ENCODE data around the gene ENO2. TPM values are rescaled to one million over a fixed set of nuclear protein-coding genes. Genes with fewer than 3 reads are reported as not detected.
A peak's percentile ranks its signal among the peaks of the same experiment; 100 is the strongest.

ENO2 gene
- polyA plus RNA-seq, 5 donors: 9.0 to 17.8 (median 14.9) TPM

DNA sequence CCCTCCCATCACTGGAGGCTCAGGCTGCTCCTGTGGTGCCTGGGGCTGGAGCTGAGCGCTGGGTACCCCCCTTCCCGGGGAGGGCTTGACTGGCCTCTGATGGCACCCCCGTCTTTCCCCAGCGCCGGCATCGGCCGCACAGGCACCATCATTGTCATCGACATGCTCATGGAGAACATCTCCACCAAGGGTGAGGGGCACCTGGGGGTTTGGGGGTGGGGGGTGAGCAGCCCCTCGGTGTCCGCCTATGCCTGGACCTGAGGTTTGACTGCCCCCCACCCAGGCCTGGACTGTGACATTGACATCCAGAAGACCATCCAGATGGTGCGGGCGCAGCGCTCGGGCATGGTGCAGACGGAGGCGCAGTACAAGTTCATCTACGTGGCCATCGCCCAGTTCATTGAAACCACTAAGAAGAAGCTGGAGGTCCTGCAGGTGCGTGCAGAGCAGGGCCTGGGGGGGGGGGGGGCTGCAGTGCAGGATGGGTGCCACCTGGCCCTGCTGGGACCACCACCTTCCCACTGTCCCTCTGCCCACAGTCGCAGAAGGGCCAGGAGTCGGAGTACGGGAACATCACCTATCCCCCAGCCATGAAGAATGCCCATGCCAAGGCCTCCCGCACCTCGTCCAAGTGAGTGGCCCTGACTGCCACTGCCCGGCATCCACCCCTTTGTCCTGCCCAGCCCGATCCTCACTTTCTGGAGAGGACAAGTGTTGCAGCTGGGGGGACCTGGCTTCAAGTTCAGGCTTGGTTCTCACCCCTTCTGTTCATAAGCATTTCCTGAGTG is 45.6 kb downstream of the ENO2 start:
- DNase-seq: no peak

- no peak for DNase-seq
These were observed 46.4 kb downstream of the ENO2 start for GRCh38 chr12:6960593-6961277.

DNA sequence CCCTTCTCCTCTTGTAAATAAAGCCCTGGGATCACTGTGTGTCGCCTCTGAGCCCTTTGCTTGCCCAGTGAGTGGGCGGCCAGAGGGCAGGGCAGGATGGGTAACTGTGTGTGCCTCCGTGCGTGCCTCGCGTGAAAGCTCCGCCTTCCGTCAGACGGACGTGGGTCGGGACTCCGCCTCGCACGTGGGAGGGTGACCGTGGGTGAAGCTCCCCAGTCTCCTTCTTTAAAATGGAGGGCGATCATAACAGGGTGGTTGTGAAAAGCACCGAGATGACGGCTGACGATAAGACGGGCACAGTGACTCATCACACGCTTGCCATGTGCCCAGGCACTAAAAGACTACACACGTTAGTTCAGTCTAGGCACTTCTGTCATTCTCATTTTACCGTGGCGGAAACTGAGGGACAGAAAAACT is 46.9 kb downstream of the ENO2 start:
- no peak for DNase-seq

DNA sequence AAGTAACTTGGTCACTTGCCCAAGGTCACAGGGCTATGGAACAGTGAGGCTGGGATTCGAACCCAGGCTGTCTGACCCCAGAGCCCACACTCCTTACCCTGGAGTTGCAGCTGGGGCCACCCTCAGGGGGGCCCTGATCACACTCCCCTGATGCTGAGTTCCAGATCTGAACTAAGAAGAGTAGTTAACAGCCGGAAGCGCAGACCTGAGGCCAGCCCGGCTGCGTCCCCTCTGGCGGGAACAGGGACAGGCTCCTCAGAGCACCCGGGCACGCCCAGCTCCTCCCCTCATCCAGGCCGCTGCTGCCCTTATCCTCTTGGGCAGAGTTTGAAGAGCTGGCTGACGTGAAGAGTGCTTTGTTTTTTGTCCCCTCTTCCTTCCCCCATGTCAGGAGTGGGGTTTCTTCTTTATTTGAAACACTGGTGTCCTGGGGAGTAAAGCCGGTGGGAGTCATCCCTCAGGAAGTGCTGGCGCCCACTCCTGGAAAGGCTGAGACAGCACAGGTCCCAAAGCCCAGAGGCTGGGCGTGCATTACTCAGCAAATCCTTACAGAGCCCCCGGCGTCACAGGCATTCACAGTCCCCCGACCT is 47.4 kb downstream of the ENO2 start:
- no peak for DNase-seq

DNA sequence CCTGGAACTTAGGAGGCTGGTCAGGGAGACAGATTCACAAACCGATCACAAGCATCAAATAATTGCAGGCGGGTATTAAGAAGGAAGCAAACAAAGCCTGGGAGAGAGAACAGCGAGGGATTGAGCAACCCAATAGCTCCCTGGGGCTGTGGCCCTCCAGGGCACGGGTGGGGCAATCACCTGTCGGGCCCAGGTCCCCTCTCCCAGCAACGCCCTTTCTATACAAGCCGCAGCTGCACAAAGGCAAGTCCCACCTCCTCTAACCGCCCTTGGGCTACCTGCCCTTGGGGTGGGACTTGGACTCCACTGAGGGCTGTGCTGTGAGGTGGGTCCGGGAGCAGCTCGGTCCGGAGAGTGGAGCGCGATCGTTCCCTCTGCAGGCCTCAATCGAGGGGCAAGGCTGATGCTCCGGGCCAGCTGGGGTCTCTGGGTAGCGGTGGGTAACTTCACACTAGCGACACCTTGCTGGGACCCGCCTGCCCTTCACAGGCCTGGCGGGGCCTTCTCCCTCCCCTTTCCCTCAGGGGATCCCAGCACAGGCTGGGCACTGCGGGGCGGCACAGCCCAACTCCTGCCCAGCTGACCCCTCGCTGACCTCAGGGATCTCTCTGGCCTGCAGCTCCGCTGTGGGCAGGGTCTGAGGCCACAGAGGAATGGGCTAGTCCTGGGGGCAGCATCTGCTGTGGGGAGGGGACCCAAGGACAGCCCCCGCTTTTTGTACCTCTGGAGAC is 48.1 kb downstream of the ENO2 start:
- no peak for DNase-seq

DNA sequence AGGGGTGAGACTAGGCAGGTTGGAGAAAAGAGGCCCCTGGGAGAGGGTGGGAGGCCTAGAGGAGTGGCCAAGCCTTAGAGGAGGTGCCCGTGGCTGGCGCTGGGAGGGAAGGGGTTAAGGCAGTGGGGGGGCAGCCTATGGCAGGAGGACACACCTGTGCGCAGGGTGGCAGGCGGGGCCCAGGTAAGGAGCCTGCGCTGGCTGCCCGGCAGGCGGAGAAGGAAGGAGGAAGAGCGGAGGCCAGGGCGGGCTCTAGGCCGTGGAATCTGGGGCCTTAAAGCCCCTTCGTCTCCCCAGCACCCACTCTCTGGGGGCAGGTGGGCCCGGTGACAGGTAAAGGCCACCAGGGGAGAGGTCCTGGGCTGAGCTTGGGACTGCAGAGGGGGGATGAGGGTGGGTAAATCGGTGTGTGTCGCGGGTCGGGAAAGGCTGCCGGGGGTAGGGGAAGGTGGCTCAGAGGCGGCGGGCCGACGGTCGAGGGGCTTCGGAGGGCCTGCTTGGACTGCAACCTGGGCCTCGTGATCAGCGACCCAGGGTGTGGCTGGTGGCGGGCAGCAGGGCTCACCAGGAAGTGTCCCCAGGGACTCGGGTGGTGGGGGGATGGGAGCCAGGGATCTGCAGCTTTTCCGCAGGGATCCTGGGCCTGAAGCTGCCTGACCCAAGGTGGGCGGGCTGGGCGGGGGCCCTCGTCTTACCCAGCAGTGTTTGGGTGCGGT is 48.8 kb downstream of the ENO2 start:
- peak; percentile 51 to 62 for DNase-seq

GRCh38 chr12:6963791-6964413 is 49.5 kb downstream of the ENO2 start:
- DNase-seq: no peak

DNA sequence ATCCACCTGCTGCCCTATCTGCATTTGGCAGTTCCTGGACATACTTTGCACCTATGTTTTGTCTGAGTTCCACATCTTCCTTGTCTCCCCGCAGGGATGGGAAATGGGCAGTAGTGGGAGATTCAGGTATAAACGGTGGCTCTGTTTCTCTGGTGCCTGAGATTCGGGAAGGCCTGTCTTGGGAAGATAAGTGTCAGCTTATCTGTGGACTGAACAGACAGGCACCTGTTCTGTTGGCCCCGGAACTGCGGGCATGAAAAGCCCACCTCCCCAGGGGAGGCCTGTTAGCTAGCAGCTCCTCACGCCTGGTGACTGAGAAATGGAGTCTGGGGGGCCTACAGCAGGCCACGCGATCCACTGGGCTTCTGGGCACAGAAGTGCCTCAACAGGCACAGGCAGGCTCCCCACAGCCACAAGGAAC is 50.2 kb downstream of the ENO2 start:
- no peak for DNase-seq

DNA sequence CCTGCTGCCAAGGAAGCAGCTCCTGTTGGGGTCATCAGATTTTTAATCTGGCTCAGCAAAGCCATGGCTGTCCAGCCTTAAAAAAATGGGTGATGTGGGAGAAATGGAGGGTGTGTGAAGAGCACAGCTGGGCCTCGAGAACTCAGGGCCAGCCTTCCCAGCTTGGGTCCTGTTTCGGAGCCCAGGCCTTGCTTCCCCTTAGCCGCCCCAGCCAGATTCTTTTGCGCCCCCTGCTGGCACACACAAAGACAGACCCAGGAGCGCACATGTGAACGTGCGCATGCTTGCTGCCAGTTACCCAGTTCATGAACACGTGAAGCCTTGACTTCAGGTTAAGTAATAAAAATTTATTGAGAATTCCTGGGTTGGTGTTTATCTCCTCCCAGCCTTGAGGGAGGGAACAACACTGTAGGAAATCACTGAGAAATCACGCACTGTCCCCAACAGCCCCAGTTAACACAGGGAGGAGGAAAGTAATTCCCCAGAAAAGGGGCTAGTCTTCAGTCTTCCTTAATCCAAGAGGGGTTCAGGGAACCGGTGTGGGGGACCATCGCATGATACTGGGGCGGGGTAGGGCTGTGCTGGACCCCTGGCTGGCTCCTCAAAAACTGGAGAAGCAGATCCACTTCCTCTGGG is 50.8 kb downstream of the ENO2 start:
- DNase-seq: peak; percentile 79 to 84

DNA sequence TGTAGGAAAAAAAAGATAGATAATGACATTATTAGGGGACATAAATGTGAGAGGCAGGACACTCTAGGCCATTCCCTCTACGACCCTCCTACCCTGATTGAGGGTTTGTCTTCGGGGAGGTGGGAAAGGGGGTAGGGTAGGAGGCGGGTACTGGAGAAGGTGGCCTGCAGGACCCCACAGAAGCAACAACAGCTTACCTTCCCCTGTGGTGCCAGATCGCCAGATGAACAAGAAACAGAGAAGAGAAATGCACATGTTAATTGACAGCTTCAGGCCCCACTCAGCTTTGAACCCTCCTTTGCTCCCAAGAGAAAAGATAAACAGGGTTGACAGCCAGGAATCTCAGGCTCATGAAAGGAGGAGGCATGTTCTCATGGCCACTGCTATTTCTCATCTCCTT is 51.3 kb downstream of the ENO2 start:
- no peak for DNase-seq

GRCh38 chr12:6966351-6966750 is 52.0 kb downstream of the ENO2 start:
- DNase-seq: no peak

DNA sequence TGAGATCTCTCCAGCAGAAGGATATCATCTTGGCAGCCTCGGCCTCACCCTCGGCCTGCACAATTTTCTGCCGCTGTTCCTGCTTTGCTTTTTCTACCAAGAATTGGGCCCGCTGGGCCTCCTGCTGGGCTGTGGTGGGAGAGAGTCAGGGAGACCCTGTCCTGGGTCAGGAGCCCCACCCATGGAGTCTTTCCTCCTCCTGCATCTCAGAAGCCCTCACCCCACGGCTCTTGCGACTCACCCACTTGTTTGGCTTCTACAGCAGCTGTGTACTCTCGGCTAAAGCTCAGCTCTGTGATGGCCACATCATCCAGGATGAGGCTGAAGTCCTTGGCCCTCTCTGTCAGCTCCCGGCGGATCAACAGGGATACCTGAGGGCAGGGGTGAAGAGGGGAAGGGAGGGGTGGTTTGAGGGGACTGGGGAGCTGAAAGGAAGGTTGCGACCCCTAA is 53.3 kb downstream of the ENO2 start:
- DNase-seq: no peak

DNA sequence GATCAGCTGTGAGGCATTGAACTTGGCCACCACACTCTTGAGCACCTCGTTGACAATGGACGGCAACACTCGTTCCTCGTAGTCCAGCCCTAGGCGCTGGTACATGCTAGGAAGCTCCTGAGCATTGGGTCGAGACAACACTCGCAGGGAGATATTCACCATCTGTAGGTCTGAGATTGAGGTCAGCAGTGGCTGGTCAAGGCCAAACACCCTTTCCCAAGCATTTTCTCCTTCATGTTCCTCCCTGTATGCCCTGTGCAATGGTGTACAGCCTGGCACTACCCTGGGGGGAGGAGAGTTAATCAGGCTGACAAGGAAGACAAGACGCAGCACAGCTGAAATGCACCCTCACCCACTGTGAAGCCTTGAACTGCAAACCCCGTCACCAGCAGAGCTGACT is 54.0 kb downstream of the ENO2 start:
- no peak for DNase-seq

DNA sequence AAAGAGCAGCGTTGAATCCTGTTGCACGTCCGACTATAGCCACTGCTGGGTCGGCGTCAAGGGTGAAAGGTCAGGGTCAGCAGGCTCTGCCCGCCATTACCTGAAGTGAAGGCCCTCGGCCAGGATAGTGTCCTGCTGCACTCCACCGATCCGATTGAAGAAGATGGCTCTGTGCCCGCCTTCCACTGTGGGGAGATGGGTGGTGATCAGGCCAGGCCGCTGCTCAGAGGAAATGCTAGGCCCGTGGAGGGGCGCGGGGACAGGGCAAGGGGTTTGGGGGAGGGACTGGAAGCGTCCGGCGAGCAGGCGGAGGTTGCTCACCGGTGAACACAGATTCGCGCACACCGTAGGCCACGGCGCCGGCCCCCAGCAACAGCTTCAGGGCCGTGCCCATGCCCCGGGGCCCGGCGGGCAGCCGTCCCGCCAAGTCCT is 55.7 kb downstream of the ENO2 start:
- DNase-seq: no peak

Other genes with a start within 250 kb of the ENO2 start
- gene ZNF384, start 225.2 kb upstream of the ENO2 start, polyA plus RNA-seq (ENCODE audit: insufficient read depth in 1 of 5, insufficient read length in 5 of 5, low replicate concordance in 1 of 5): 10 to 100 TPM; 79.4 to 98.5 (median 86.1) TPM
- 10 to 100 TPM in 1 of 5 donors, 1 to 10 TPM in 4; 5.2 to 10.4 (median 6.7) TPM for gene PIANP, start 213.8 kb upstream of the ENO2 start, polyA plus RNA-seq (ENCODE audit: insufficient read depth in 1 of 5, insufficient read length in 5 of 5, low replicate concordance in 1 of 5)
- gene COPS7A, start 190.5 kb upstream of the ENO2 start, polyA plus RNA-seq (ENCODE audit: insufficient read depth in 1 of 5, insufficient read length in 5 of 5, low replicate concordance in 1 of 5): 10 to 100 TPM; 48.4 to 59.1 (median 56.3) TPM
- gene MLF2, start 161.4 kb upstream of the ENO2 start, polyA plus RNA-seq (ENCODE audit: insufficient read depth in 1 of 5, insufficient read length in 5 of 5, low replicate concordance in 1 of 5): 100 to 1,000 TPM; 147 to 203 (median 179) TPM
- 1,000 to 10,000 TPM in 1 of 5 donors, 100 to 1,000 TPM in 4; 621 to 1,050 (median 719) TPM for gene PTMS, start 148.2 kb upstream of the ENO2 start, polyA plus RNA-seq (ENCODE audit: insufficient read depth in 1 of 5, insufficient read length in 5 of 5, low replicate concordance in 1 of 5)
- 1 to 10 TPM; 1.3 to 2.9 (median 1.7) TPM for gene LAG3, start 142.1 kb upstream of the ENO2 start, polyA plus RNA-seq (ENCODE audit: insufficient read depth in 1 of 5, insufficient read length in 5 of 5, low replicate concordance in 1 of 5)
- gene CD4, start 125.1 kb upstream of the ENO2 start, polyA plus RNA-seq (ENCODE audit: insufficient read depth in 1 of 5, insufficient read length in 5 of 5, low replicate concordance in 1 of 5): 100 to 1,000 TPM in 1 of 5 donors, 10 to 100 TPM in 4; 73.5 to 108 (median 89.3) TPM
- gene GPR162, start 92.8 kb upstream of the ENO2 start, polyA plus RNA-seq (ENCODE audit: insufficient read depth in 1 of 5, insufficient read length in 5 of 5, low replicate concordance in 1 of 5): 10 to 100 TPM in 4 of 5 donors, 1 to 10 TPM in 1; 7.1 to 17.0 (median 12.1) TPM
- gene P3H3, start 86.2 kb upstream of the ENO2 start, polyA plus RNA-seq (ENCODE audit: insufficient read depth in 1 of 5, insufficient read length in 5 of 5, low replicate concordance in 1 of 5): 10 to 100 TPM; 14.5 to 40.9 (median 21.7) TPM
- 1 to 10 TPM; 3.5 to 8.4 (median 6.0) TPM for gene GNB3, start 73.7 kb upstream of the ENO2 start, polyA plus RNA-seq (ENCODE audit: insufficient read depth in 1 of 5, insufficient read length in 5 of 5, low replicate concordance in 1 of 5)
- gene CDCA3, start 63.3 kb upstream of the ENO2 start, polyA plus RNA-seq (ENCODE audit: insufficient read depth in 1 of 5, insufficient read length in 5 of 5, low replicate concordance in 1 of 5): 10 to 100 TPM; 23.4 to 69.1 (median 38.0) TPM
- gene USP5, start 62.4 kb upstream of the ENO2 start, polyA plus RNA-seq (ENCODE audit: insufficient read depth in 1 of 5, insufficient read length in 5 of 5, low replicate concordance in 1 of 5): 10 to 100 TPM; 46.9 to 65.2 (median 53.2) TPM
- gene TPI1, start 47.0 kb upstream of the ENO2 start, polyA plus RNA-seq (ENCODE audit: insufficient read depth in 1 of 5, insufficient read length in 5 of 5, low replicate concordance in 1 of 5): 100 to 1,000 TPM; 420 to 565 (median 460) TPM
- gene SPSB2, start 41.3 kb upstream of the ENO2 start, polyA plus RNA-seq (ENCODE audit: insufficient read depth in 1 of 5, insufficient read length in 5 of 5, low replicate concordance in 1 of 5): 10 to 100 TPM in 1 of 5 donors, 1 to 10 TPM in 4; 4.1 to 17.1 (median 5.6) TPM
- gene LRRC23, start 9.8 kb upstream of the ENO2 start, polyA plus RNA-seq (ENCODE audit: insufficient read depth in 1 of 5, insufficient read length in 5 of 5, low replicate concordance in 1 of 5): 10 to 100 TPM; 14.1 to 34.8 (median 26.6) TPM
- 100 to 1,000 TPM in 3 of 5 donors, 10 to 100 TPM in 2; 80.2 to 135 (median 118) TPM for gene ATN1, start 13.4 kb downstream of the ENO2 start, polyA plus RNA-seq (ENCODE audit: insufficient read depth in 1 of 5, insufficient read length in 5 of 5, low replicate concordance in 1 of 5)
- gene RNU7-1, start 29.2 kb downstream of the ENO2 start, polyA plus RNA-seq (ENCODE audit: insufficient read depth in 1 of 5, insufficient read length in 5 of 5, low replicate concordance in 1 of 5): 10 to 100 TPM in 1 of 5 donors, 1 to 10 TPM in 2, not detected in 2; 5.9 to 20.2 (median 7.9) TPM
- gene C12orf57, start 29.4 kb downstream of the ENO2 start, polyA plus RNA-seq (ENCODE audit: insufficient read depth in 1 of 5, insufficient read length in 5 of 5, low replicate concordance in 1 of 5): 100 to 1,000 TPM; 179 to 281 (median 188) TPM
- gene PTPN6, start 36.8 kb downstream of the ENO2 start, polyA plus RNA-seq (ENCODE audit: insufficient read depth in 1 of 5, insufficient read length in 5 of 5, low replicate concordance in 1 of 5): 10 to 100 TPM; 15.1 to 21.8 (median 19.0) TPM
- gene PHB2, start 56.1 kb downstream of the ENO2 start, polyA plus RNA-seq (ENCODE audit: insufficient read depth in 1 of 5, insufficient read length in 5 of 5, low replicate concordance in 1 of 5): 100 to 1,000 TPM; 274 to 333 (median 302) TPM
- 10 to 100 TPM; 43.5 to 52.7 (median 50.2) TPM for gene EMG1, start 56.3 kb downstream of the ENO2 start, polyA plus RNA-seq (ENCODE audit: insufficient read depth in 1 of 5, insufficient read length in 5 of 5, low replicate concordance in 1 of 5)
- 10 to 100 TPM; 56.7 to 67.9 (median 60.4) TPM for gene LPCAT3, start 103.9 kb downstream of the ENO2 start, polyA plus RNA-seq (ENCODE audit: insufficient read depth in 1 of 5, insufficient read length in 5 of 5, low replicate concordance in 1 of 5)
- gene C1S, start 146.1 kb downstream of the ENO2 start, polyA plus RNA-seq (ENCODE audit: insufficient read depth in 1 of 5, insufficient read length in 5 of 5, low replicate concordance in 1 of 5): 100 to 1,000 TPM in 4 of 5 donors, 10 to 100 TPM in 1; 97.0 to 139 (median 120) TPM
- gene C1R, start 177.9 kb downstream of the ENO2 start, polyA plus RNA-seq (ENCODE audit: insufficient read depth in 1 of 5, insufficient read length in 5 of 5, low replicate concordance in 1 of 5): 10 to 100 TPM; 78.8 to 96.0 (median 90.9) TPM
- 10 to 100 TPM; 46.5 to 66.7 (median 59.0) TPM for gene C1RL, start 194.6 kb downstream of the ENO2 start, polyA plus RNA-seq (ENCODE audit: insufficient read depth in 1 of 5, insufficient read length in 5 of 5, low replicate concordance in 1 of 5)
- gene RBP5, start 214.3 kb downstream of the ENO2 start, polyA plus RNA-seq (ENCODE audit: insufficient read depth in 1 of 5, insufficient read length in 5 of 5, low replicate concordance in 1 of 5): 10 to 100 TPM; 11.8 to 25.2 (median 20.1) TPM
- 10 to 100 TPM; 46.7 to 68.1 (median 63.9) TPM for gene CLSTN3, start 215.8 kb downstream of the ENO2 start, polyA plus RNA-seq (ENCODE audit: insufficient read depth in 1 of 5, insufficient read length in 5 of 5, low replicate concordance in 1 of 5)